IMR-90 (cell line): ENCODE data around the gene UNC5B. TPM values are rescaled to one million over a fixed set of nuclear protein-coding genes. Genes with fewer than 3 reads are reported as not detected.

Experiments
- ATAC-seq: fragments of 200-7000 bp; cut with Tn5 transposase; 2 replicates; pipeline ENCODE4 v1.9.1; 2020; ENCODE audit warnings: low read depth, mild to moderate bottlenecking, moderate library complexity
- BruUV-seq: library from RNA; stranded (reverse); fragments of 400-500 nt; replicated peaks from 2 replicates; lab custom pipeline; 2021; lab: Mats Ljungman, UMichigan
- CTCF ChIA-PET: fragments of 300-600 bp; formaldehyde crosslinking; extraction: SDS; loops from one replicate; lab custom pipeline; 2021; ENCODE audit warnings: antibody characterized with exemption; lab: Yijun Ruan, JAX
- POLR2A ChIA-PET: fragments of 300-600 bp; sonication (Branson Sonifier 250); formaldehyde crosslinking; loops from one replicate; lab custom pipeline; 2022; ENCODE audit warnings: antibody characterized with exemption; ENCODE audit not compliant: unreplicated experiment; lab: Charles Lee
- DNase-seq: peaks from one replicate; pipeline ENCODE4 v3.0.0; 2013
- H2AFZ ChIP-seq: replicated peaks from 2 replicates; pipeline ENCODE3; 2013; ENCODE audit warnings: low read length, mild to moderate bottlenecking; ENCODE audit not compliant: poor library complexity
- H2AK5ac ChIP-seq: 2 replicates; pipeline ENCODE4 v1.6.1; 2013; ENCODE audit warnings: low read depth, low read length, inconsistent platforms
- H2AK9ac ChIP-seq: replicated peaks from 2 replicates; pipeline ENCODE3; 2013; ENCODE audit warnings: mild to moderate bottlenecking, low read depth, low read length, moderate library complexity; ENCODE audit not compliant: poor library complexity
- H2BK120ac ChIP-seq: 2 replicates; pipeline ENCODE4 v1.6.1; 2013; ENCODE audit warnings: low read depth, low read length, inconsistent platforms
- H2BK15ac ChIP-seq: 3 replicates; pipeline ENCODE4 v1.6.1; 2013; ENCODE audit warnings: low read depth, low read length, inconsistent platforms
- H2BK20ac ChIP-seq: 2 replicates; pipeline ENCODE4 v1.6.1; 2013; ENCODE audit warnings: low read depth, mild to moderate bottlenecking, inconsistent platforms, low read length, moderate library complexity
- H2BK5ac ChIP-seq: 2 replicates; pipeline ENCODE4 v1.6.1; 2013; ENCODE audit warnings: mild to moderate bottlenecking, low read depth, low read length, inconsistent platforms; ENCODE audit not compliant: poor library complexity, severe bottlenecking
- H3K14ac ChIP-seq: replicated peaks from 2 replicates; pipeline ENCODE4 v1.6.1; 2013; ENCODE audit warnings: low read depth, low read length, inconsistent platforms
- H3K18ac ChIP-seq: 2 replicates; pipeline ENCODE4 v1.6.1; 2013; ENCODE audit warnings: low read depth, low read length, control low read depth
- H3K23ac ChIP-seq: 2 replicates; pipeline ENCODE4 v1.6.1; 2013; ENCODE audit warnings: low read depth, low read length, inconsistent platforms
- H3K27ac ChIP-seq: 2 replicates; pipeline ENCODE4 v1.5.1; 2013; ENCODE audit warnings: mild to moderate bottlenecking, control low read depth, low read length; ENCODE audit not compliant: insufficient read depth
- H3K27me3 ChIP-seq: 2 replicates; pipeline ENCODE4 v1.6.1; 2013; ENCODE audit warnings: low read length; ENCODE audit not compliant: control insufficient read depth, insufficient read depth
- H3K36me3 ChIP-seq: 2 replicates; pipeline ENCODE4 v1.6.1; 2013; ENCODE audit warnings: low read length, mixed read lengths; ENCODE audit not compliant: control insufficient read depth, insufficient read depth
- H3K4ac ChIP-seq: 2 replicates; pipeline ENCODE4 v1.6.1; 2013; ENCODE audit warnings: low read depth, low read length, inconsistent platforms
- H3K4me1 ChIP-seq: 2 replicates; pipeline ENCODE4 v1.6.1; 2013; ENCODE audit warnings: low read length, mixed read lengths; ENCODE audit not compliant: control insufficient read depth, insufficient read depth
- H3K4me2 ChIP-seq: 2 replicates; pipeline ENCODE4 v1.6.1; 2013; ENCODE audit warnings: low read depth, mild to moderate bottlenecking, control low read depth, low read length, moderate library complexity
- H3K4me3 ChIP-seq: 2 replicates; pipeline ENCODE4 v1.5.1; 2013; ENCODE audit warnings: low read depth, mild to moderate bottlenecking, control low read depth, low read length, moderate library complexity; ENCODE audit not compliant: insufficient read depth
- H3K56ac ChIP-seq: 2 replicates; pipeline ENCODE4 v1.6.1; 2013; ENCODE audit warnings: low read length, inconsistent platforms; ENCODE audit not compliant: insufficient read depth; ENCODE audit errors: extremely low read depth
- H3K79me1 ChIP-seq, 2 experiments: 2 replicates each; pipeline ENCODE4 v1.6.1; 2013; ENCODE audit warnings: low read length in 2 of 2, inconsistent platforms in 1 of 2, low read depth in 1 of 2
- H3K9ac ChIP-seq: 2 replicates; pipeline ENCODE4 v1.6.1; 2013; ENCODE audit warnings: low read depth, low read length, control low read depth
- H3K9me1 ChIP-seq: 2 replicates; pipeline ENCODE4 v1.6.1; 2013; ENCODE audit warnings: low read length, inconsistent platforms; ENCODE audit not compliant: insufficient read depth
- H3K9me3 ChIP-seq: 2 replicates; pipeline ENCODE4 v1.6.1; 2013; ENCODE audit warnings: low read length; ENCODE audit not compliant: control insufficient read depth, insufficient read depth
- H4K20me1 ChIP-seq: 2 replicates; pipeline ENCODE4 v1.6.1; 2013; ENCODE audit warnings: low read length, inconsistent platforms; ENCODE audit not compliant: insufficient read depth
- H4K5ac ChIP-seq: 2 replicates; pipeline ENCODE4 v1.6.1; 2013; ENCODE audit warnings: mild to moderate bottlenecking, low read depth, low read length, control low read depth
- H4K8ac ChIP-seq, 2 experiments: 2 replicates each; pipeline ENCODE4 v1.6.1; 2013; ENCODE audit warnings: low read depth in 2 of 2, low read length in 2 of 2, control low read depth in 1 of 2, inconsistent platforms in 1 of 2
- H4K91ac ChIP-seq: 2 replicates; pipeline ENCODE4 v1.6.1; 2013; ENCODE audit warnings: low read depth, low read length, inconsistent platforms; ENCODE audit not compliant: insufficient read depth
- CHD1 ChIP-seq: IDR thresholded peaks from 2 replicates; pipeline ENCODE4 v1.6.1; 2012; ENCODE audit warnings: low read depth, low read length, improper control_type of control experiment
- CTCF ChIP-seq: conservative IDR thresholded peaks from 2 replicates; pipeline ENCODE4 v1.5.1; 2012; ENCODE audit warnings: mild to moderate bottlenecking, low read depth, low read length, improper control_type of control experiment
- ELK1 ChIP-seq: fragments of 150-350 bp; IDR thresholded peaks from 2 replicates; pipeline ENCODE4 v1.6.1; 2016; ENCODE audit warnings: low read depth, mild to moderate bottlenecking, low read length, moderate library complexity, borderline replicate concordance
- FOS ChIP-seq: fragments of 150-350 bp; IDR thresholded peaks from 2 replicates; pipeline ENCODE4 v1.6.1; 2016; ENCODE audit warnings: low read depth, low read length
- MAFK ChIP-seq: IDR thresholded peaks from 2 replicates; pipeline ENCODE4 v1.6.1; 2012; ENCODE audit warnings: low read depth, low read length, improper control_type of control experiment
- MXI1 ChIP-seq: IDR thresholded peaks from 2 replicates; pipeline ENCODE4 v1.6.1; 2012; ENCODE audit warnings: low read depth, mild to moderate bottlenecking, low read length, moderate library complexity, borderline replicate concordance
- POLR2A ChIP-seq: IDR thresholded peaks from 2 replicates; pipeline ENCODE4 v1.6.1; 2012; ENCODE audit warnings: mild to moderate bottlenecking, low read depth, low read length
- WGBS, 2 experiments: methylation state at CpG; one replicate each; pipeline versions ENCODE4 v1.1.5 to v1.1.7; 2013; ENCODE audit warnings: missing lambda C conversion rate in 2 of 2; ENCODE audit not compliant: insufficient read length in 1 of 2; ENCODE audit errors: extremely low coverage in 2 of 2; 5-methylcytosine and 5-hydroxymethylcytosine counted together
- dilution Hi-C: fragments of 300-500 bp; cut with HindIII; formaldehyde crosslinking; loops from one replicate; pipeline ENCODE4 v1.14.3; 2018; ENCODE audit warnings: low sequenced_read_pairs; ENCODE audit not compliant: unreplicated experiment
- in situ Hi-C: fragments of 300-500 bp; cut with MboI; formaldehyde crosslinking; loops from 3 replicates; pipeline ENCODE4 v1.14.3; 2019; ENCODE audit warnings: low sequenced_read_pairs, inconsistent platforms, mixed read lengths
- intact Hi-C: fragments of 100-400 bp; cut with micrococcal nuclease; formaldehyde crosslinking; loops from 2 replicates; pipeline ENCODE4 v1.10.0; 2022
- polyA plus RNA-seq, 3 experiments: library from polyadenylated mRNA; depleted of rRNA; stranded (reverse); fragments of >200 nt; gene quantifications; 2 replicates each; pipeline ENCODE4 v1.2.3, GENCODE V29; 2012; ENCODE audit warnings: low replicate concordance in 1 of 3
- total RNA-seq: library from RNA; depleted of rRNA; stranded (reverse); fragments of >200 nt; gene quantifications from 2 replicates; pipeline ENCODE4 v1.2.3, GENCODE V29; 2012

UNC5B gene
- total and polyA plus RNA-seq, 2 of the 4 experiments (the other 2 are of a cell fraction), result 1.6 to 4.2 TPM

GRCh38 chr10:71211053-71211452 is 1.3 kb upstream of the UNC5B start:
- no CpG with 5 or more reads among the region's 4 CpGs for WGBS, 2 experiments
- no peak overlapping the region for H2BK5ac ChIP-seq
- no peak overlapping the region for H3K4ac ChIP-seq
- peaks cover 13% of the 10 kb centered on the region; the same call in 1 of the 2 replicates for H4K20me1 ChIP-seq
- intact Hi-C loops, result loop anchor here (10.0 kb wide), 1 partner anchor 396 kb away; the partner anchor contains the start of gene SGPL1
- DNase-seq (no peak), ATAC-seq (no peak)
- no peak overlapping the region for H2BK15ac ChIP-seq
- H2BK20ac ChIP-seq, result no peak overlapping the region
- H2BK120ac ChIP-seq, result no peak overlapping the region
- no peak overlapping the region for H4K5ac ChIP-seq
- no peak overlapping the region for H3K4me2 ChIP-seq
- H3K56ac ChIP-seq, result no peak overlapping the region
- H3K36me3 ChIP-seq, result no peaks in the 10 kb centered on the region
- in situ Hi-C loops, result loop anchor here (5.0 kb wide), 1 partner anchor 56 kb away; no protein-coding TSS in a partner anchor
- TF ChIP-seq MAFK (no peak), MXI1 (no peak), CTCF (no peak), FOS (no peak), CHD1 (no peak), POLR2A (no peak), ELK1 (no peak)
- H3K79me1 ChIP-seq, result peaks cover 17 to 18% of the 10 kb centered on the region in 2 experiments; a peak in 3 of 4 replicates
- H3K9me1 ChIP-seq, result 0 out of 2 replicates have a peak, but pooled peaks cover 3% of the 10 kb centered on the region
- no peak overlapping the region for H4K91ac ChIP-seq
- no peaks in the 10 kb centered on the region for H3K9me3 ChIP-seq
- no peak overlapping the region for H3K9ac ChIP-seq
- ChIA-PET POLR2A (no interaction called here), CTCF (no interaction called here)
- H3K27me3 ChIP-seq, result peaks cover 38% of the 10 kb centered on the region
- H4K8ac ChIP-seq, result no peak overlapping the region
- no peak overlapping the region for H3K18ac ChIP-seq
- H3K4me1 ChIP-seq, result peaks cover 3% of the 10 kb centered on the region
- no peak overlapping the region; the same call in 1 of the 2 replicates for H2AK5ac ChIP-seq
- dilution Hi-C loops, result no loop called here
- H2AFZ ChIP-seq, result no peak overlapping the region
- H2AK9ac ChIP-seq, result no peak overlapping the region
- H3K23ac ChIP-seq, result no peak overlapping the region
- H3K4me3 ChIP-seq, result no peak overlapping the region
- no TSS peak for BruUV-seq
- no peak overlapping the region for H3K14ac ChIP-seq
- no peak overlapping the region for H3K27ac ChIP-seq
